Endometrial microvascular endothelial cells (primary cell): ENCODE data around the gene FAM107A. TPM values are rescaled to one million over a fixed set of nuclear protein-coding genes. Genes with fewer than 3 reads are reported as not detected.

Experiments
- in situ Hi-C: cut with HindIII; loops from 2 replicates; pipeline ENCODE4 v1.10.0; 2017; ENCODE audit warnings: low sequenced_read_pairs, low pct_unique_long_range_greater_than_20kb; ENCODE audit errors: inconsistent ontology term
- total RNA-seq: library from RNA; depleted of rRNA; stranded (reverse); fragments of >200 nt; gene quantifications from one replicate; pipeline ENCODE4 v1.2.3, GENCODE V29; 2015; ENCODE audit errors: inconsistent ontology term

The FAM107A gene
- total RNA-seq, 1 donor from 2014 or later: 150 TPM

DNA sequence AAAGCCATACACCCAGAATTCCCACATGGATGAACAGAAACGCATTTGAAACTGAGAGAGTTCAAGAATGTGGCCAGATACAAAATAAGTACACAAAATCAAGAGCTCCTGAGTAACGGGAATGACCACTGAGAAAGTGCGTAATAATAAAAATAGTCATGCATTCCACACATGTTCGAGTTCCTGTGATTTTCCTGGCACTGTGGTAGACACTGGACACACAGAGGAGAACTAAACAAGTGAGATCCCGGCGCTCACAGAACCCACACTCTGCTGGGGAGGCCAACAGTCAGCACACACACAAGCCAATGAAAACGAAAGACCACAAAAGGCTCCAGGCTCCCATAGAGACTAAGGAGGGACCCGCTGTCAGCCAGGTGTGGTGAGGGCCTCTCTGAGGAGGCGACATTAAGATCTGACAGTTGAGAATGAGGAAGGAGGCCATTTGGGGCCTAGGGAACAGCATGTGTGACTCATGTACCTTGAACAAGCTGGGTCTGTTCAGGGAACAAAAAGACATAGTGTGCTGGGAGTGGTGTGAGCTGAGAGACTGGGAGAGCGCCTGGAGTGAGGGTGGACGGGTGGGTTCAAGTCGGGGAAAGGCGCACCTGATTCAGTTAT lies 5.1 kb downstream of the FAM107A start:
- in situ Hi-C loops: no loop called here

DNA sequence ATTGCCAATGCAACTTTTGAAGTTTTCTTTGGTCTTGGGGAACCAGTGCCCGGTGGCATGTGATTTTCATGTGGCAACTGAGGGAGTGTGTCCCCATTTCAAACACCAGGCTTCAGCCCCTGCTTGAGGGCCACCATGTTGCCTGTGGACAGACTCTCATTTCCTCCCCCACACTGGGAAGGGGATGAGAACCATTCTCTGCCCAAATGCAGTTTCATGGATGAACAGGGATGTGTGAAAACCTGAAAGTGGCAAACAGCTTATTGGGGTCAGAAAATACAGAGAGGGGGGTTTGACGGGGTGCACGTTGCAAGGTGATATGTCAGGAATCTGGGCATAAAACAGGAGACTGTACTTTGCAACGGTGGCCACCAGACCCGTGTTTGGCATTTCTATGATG lies 6.3 kb downstream of the FAM107A start:
- in situ Hi-C loops: no loop called here

DNA sequence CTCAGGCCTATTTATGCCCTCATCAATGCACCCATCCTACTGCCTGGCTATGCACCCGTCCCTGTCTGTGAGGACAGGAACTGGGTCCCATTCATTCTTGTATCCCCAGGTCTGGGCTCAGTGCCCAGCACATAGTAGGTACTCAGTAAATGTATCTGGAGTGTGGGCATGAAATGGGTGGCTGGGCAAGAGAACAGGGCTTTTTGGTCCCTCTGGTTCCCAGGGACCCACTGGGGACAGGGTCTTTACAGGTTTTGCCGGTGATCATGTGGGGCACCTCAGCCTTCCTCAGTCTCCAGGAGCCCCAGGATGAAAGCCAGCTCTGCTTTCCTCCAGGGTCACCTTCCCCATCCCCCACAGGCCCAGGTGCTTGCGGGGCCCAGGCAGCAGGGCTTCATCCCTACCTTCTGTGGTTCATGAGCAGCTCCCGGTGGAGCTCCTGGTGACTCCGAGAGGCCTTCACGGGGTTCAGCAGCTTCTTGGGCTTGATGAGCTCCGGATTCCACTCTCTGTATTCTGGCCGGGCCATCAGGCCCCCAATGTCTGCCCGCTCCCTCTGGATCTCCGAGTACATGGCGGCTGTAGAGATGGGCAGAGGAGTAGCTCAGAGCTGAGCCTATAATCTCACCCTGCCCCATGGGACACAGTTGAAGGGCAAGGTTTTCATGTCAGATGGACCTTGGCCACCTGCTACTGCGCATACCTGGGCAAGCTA lies 7.7 kb downstream of the FAM107A start:
- in situ Hi-C loops: no loop called here

DNA sequence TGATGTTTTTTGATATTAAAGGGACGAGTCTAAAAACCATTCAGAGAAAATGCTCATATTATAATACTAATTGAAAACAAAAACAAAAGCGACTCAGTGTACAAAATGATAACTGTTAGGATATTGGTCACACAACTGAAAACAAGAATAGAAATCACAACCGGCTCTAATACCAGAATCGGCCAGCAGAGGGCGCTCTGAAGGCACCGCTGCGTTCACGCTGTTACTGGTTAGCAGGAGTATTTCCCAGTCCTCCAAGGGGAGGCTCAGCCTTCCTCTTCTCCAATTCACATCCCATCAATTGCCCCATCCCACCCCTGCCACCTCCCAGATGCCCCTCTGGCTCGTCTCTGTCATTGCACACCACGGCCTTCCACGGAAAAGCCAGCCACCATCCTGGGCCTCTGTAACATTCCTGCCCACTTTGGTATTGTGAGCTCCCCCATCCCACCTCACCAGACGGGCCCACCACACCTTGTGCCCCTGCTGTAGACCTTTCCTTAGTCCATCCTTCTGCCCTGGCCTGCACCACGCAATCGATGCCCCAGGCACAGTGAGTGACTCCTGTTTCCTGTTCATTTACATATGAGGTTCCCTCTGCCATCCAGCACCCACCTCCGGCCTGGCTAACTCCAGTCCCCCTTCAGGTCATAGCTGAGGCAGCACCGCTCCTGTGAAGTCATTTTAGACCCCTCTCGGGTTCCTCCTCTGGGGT lies 8.5 kb downstream of the FAM107A start:
- in situ Hi-C loops: no loop called here

DNA sequence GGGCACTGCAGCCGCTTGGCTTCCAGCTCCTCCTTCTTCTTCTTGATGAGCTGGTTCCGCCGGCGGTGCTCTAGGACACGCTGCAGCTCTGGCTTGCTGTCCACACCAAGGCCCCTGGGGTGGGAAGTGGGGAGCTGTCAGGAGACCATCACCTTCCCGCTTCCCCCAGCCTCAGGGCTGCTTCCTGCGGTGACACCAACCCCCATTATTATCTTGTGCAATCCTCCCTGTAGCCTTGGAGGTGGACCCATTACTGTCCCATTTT lies 10.0 kb downstream of the FAM107A start:
- in situ Hi-C loops: no loop called here

DNA sequence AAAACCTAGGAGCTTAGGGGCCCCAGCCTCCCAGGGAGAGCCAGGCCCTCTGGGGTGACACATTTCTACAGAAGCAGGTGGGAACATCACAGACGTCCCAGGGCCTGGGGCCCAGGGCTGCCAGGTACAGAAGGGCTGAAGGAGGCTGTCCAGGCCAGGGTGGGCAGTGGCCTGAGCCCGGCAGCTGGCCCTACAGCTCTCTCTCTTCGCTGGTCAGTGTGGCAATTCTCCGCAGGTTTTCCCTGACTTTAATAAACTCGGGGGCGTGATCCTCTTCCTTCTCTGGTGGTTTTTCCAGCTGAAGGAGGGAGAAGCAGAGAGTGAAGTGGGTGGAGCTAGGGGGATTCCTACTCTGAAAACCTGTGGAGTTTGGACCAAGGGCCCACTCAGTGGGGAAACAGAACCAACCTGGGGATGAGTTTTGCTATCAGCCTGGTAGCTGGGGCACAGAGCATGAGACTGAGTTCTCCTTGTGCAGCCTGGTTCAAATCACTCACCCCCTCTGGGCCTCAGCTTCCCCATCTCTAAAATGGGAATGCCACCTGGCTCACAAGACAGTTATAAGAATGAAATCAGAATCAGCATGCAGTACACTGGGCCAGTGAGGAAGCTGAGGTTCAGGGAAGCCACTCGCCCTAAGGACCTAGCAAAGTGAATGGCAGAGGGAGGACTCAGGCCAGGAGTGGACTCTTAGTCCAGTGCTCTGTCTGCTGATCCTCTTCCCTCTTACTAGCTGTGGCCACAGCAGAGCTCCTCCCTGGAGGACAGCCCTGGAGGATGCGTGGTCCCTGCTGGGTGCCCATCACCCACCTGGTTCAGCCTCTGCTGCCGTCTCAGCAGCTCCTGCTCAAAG lies 10.6 kb downstream of the FAM107A start:
- in situ Hi-C loops: no loop called here

DNA sequence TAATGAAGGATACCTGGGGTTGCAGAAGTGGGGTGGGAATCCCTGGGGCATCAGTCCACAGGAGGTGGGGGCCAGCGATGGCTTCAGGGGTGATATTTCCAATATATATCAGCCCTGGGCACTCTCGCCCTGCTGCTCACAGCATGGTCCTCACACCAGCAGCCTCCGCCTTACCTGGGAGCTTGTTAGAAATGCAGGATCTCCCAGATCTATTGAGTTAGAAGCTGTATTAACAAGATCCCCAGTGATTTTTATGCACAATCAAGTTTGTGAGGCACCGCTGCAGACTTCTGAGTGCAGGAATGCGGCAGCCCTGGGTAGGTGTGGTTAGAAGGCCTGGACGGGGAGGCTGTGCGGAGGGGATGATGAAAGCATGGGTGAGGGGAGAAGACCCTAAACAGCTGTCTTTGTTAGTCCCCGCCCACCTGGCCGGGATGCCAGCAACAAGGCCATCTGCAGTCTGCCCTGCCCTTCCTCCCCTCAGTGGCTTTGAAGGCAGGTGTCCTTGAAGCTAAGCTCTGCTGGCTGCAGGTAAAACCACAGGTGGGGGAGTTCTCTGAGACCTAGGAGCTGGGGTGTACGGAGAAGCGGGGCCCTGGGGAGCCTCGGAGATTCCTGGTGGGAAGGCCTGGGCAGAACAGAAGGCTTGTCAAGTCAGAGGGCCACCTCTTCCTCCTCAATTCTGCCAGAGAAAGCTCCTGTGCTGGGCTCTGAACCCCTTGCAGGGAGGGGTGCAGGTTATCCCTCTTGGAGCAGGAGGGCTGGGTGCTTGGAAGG lies 11.4 kb downstream of the FAM107A start:
- in situ Hi-C loops: no loop called here

DNA sequence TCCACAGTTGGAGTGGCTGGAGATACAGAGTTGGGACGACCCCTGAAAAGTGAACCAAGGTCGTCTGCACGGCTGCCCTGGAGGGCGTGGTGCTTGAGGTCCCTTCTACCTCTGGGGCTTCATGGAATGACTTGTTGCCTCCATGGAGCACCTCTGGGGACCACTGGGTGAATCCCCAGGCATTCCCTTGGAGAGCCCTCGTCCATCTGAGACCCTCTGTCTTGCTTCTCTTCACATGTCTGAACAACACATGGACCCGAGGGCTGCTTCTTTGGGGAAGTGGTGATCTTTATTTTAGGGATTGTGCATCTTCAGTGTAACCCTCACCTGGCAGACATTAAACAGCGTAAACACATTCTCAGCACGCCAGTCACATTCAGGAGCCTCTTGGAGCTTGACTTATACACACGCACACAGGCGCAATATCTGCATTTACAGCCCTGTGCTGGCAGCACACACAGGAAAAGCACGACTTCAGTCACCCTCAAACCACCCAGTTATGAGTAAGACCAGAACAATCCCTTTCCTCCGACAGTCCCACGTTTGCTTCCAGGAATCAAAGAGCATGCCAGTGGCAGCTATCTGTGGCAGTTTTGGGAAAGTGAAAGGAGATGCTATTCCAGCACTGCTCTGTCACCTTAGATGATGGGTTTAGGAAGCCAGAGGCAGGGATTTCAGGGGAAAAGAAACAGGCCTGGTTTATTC lies 12.6 kb downstream of the FAM107A start:
- in situ Hi-C loops: no loop called here

DNA sequence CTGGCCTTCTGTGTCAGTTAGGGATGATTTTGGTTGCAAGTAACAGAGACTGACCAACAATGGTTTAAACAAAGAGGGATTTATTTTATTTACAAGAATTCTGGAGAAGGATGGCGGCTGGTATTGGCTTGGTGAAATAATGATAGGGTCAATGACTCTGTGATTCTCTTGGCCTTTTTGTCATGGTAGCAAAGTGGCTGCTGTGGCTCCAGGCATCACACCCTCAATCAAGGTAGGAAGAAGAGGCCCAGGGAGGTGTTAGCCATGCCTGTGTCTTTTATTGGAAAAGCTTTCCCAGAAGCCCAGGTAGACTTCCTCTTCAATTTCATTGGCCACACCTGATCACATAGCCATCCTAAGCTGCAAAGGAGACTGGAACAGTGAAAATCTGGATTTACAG lies 13.1 kb downstream of the FAM107A start:
- in situ Hi-C loops: no loop called here

DNA sequence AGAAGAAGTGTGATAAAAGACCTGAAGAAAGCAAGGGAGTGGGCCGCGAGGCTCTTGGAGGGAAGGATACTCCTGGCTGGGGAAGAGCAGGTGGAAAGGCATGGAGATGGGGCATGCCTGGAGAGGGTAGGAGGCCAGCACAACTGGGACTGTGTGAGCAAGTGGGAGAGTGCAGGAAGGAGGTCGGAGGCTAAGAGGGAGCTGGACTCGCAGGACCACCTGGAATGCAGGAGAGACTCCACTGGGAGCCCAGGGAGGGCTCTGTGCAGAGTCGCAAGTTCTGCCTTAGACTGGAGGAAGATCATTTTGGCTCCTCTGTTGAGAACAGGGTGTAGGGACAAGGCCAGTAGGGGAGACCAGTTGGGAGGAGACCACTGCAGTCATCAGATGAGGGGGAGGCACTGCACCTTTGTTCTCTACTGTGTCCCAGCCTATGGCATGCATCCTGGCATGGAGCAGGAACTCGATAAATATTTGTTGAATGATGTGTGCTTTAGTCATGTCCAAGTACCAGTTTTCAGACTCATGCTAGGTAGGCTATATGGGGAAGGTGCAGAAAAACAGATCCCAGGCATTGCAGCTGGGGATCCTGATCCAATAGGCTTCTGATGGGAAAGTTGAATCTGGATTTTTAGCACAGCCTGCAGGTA lies 13.7 kb downstream of the FAM107A start:
- in situ Hi-C loops: no loop called here

DNA sequence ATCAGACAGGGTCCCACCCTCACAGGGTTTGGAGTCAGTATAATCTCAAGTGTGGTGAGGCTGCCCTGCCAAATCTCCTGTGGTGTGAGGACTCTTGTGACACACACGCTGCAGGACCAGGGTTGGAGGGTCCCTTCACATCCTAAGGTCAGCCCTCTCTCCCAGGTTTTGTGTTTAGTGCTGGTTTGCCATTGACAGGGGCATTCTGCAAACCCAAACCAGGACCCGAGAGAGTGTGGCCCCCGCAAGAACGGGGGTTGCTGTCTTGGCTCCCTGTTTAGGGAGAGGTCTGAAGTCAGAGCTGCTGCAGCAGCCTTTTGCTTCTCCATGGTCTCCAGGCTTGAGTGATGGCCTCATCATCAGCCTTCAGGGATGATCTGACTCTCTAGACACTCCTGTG lies 14.7 kb downstream of the FAM107A start:
- in situ Hi-C loops: no loop called here

DNA sequence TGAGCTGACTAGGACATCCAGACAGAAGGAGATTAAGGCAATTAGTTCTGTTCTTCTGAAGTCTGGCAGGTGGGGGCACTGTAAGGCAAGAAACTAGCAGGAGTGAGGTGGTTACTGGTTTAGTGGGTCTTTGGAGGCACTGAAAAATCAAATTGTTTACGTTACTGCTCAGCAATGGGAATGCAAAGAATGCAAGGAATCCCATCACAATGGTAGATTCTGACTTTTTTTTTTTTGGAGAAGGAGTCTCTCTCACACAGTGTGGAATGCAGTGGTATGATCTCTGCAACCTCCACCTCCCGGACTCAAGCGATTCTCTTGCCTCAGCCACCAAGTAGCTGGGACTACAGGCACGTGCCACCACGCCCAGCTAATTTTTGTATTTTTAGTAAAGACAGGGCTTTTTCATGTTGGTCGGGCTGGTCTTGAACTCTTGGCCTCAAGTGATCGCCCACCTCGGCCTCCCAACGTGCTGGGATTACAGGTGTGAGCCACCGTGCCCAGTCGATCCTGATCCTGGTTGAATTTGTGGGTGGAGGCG lies 16.4 kb downstream of the FAM107A start:
- in situ Hi-C loops: no loop called here

DNA sequence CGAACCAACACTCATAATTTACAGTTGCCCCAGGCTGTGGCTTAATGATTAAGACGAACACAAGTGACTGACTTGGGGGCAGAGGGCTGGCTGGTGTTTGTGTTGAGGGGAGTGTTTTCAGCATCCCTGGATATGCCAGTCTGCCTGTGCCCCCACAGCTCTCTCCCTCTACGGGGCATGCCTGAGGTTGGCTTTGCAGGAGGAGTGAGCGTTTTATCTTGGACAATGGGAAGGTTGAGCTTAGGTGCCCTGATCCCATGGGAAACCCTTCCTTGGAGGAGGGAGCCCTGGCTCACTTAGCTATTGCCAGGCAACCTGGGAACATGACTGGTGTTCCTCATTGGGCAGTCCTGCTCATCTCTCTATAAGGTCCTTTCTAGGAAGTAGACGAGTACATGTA lies 17.6 kb downstream of the FAM107A start:
- in situ Hi-C loops: no loop called here

DNA sequence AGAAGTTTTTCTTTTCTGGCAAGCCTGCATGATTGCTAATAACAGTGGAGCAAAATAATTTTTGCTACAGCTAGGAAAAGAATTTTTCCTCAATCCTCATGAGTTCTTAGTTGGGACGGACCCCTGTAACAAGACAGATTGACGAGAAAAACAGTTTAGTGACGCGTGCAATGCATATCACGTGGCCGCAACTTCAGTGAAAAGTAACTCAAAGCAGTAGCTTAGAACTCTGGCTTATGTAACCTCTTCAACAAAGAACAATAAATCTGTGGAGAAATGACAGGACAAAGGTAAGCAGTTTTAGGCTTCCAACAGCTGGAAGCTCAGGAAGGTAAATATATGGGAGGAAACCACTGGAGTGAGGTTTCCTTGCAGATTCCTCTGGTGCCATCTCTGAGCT lies 19.7 kb downstream of the FAM107A start:
- in situ Hi-C loops: no loop called here

DNA sequence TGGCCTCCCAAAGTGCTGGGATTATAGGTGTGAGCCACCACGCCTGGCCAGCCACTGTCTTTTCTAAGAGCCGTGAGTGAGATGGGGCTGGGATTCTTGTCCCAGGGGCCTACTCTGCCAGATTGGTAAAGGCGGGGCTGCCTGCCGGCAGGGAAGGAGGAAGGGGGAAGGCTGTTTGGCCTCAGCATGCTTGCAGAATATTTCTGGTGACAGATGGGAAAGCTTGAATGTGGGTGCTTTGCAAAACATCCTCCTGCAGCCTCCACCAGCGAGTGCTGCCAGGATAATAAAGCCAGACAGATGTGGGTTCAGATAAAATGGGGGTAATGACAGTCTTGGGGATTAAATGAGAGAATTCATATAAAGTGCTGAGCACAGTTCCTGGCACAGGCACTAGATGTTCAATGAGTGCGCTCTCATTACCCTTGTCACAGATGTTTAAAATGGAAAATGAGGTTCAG lies 20.4 kb downstream of the FAM107A start:
- in situ Hi-C loops: no loop called here

DNA sequence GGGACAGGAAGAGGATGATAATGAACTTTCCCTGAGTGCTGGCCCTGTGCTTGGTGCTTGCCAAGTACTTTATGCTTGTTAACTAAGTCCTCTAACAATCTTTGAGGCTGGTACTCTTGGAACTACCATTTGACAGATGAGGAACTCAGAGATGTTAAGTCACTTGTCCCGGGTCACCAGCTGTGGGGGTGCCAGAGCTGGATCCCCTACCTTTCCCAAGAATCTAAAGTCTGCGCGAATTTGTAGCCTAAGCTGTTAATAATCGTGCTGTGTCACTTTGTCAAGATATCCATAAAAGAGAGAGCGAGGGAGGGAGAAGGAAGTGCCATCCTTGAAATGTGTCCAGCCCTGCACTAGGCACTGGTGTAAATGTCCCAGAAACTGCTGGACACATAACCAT lies 21.2 kb downstream of the FAM107A start:
- in situ Hi-C loops: no loop called here

DNA sequence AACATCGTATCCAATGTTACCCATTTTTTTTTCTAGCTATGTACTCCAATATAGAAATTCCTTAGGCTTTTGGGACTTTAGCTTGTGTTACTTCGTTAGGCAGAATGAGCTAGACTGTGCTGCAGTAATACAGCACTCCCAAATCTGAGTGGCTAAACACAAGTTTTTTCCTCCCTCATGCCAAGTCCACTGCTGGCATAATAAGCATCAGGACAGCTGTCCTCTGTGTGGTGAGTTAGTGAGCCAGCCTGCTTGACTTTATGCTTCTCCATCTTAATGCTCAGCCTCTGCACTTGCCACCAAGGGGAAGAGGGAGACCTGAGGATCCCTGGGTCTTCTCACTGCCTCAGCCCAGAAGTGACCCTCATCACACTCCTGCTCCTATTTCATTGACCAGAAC lies 22.0 kb downstream of the FAM107A start:
- in situ Hi-C loops: no loop called here

DNA sequence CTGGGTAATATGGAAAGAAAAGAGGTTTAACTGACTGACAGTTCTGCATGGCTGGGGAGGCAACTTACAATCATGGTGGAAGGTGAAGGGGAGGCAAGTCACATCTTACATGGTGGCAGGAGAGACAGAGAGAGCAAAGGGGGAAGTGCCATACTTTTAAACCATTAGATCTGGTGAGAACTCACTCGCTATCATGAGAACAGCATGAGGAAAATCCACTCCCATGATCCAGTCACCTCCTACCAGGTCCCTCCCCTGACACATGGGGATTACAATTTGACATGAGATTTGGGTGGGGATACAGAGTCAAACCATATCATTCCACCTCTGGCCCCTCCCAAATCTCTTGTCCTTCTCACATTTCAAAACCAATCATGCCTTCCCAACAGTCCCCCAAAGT lies 24.2 kb downstream of the FAM107A start:
- in situ Hi-C loops: no loop called here
